ENCODE results near the gene GRM8.

The GRM8 gene

DNA sequence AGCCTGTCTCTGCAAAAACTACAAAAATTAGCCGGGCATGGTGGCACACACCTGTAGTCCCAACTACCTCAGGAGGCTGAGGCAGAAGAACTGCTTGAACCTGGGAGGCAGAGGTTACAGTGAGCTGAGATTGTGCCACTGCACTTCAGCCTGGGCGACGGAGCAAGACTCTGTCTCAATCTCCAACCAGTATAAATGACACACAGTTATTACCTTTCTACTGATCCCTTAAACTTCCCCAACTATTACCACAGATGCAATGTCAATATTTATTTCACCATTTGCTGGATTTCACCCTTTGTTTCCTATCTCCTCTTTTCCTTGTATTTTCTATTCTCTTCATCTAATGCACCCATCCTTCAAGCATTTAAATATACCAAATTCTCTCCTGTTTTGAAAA, 431.8 kb downstream of the GRM8 start:
- in situ Hi-C loops (cut with MboI; ENCODE audit: low sequenced_read_pairs) = no loop called here

- in situ Hi-C loops (cut with MboI; ENCODE audit: low sequenced_read_pairs) = no loop called here
Observed at GRCh38 chr7:126819197-126819484, 433.6 kb downstream of the GRM8 start.

GRCh38 chr7:126818393-126819196, 434.1 kb downstream of the GRM8 start:
- in situ Hi-C loops (cut with MboI; ENCODE audit: low sequenced_read_pairs) = no loop called here

DNA sequence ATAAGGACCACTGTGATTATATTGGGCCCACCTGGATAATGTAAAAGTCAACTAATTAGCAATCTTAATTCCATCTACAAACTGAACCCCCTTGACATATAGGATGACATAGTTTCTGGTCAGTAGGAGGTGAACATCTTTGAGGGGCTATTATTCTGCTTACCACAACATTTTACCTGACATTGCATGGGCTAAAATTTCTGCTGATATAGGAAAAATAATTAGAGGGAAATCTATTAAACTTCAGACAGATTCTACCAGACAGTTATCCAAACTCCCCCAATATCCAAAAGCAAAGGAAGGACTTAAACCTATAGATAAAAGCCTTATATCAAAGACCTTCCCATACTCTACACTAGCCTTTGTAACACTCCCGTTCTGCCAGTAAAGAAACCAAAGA, 443.6 kb downstream of the GRM8 start:
- in situ Hi-C loops (cut with MboI; ENCODE audit: low sequenced_read_pairs) = no loop called here

- in situ Hi-C loops (cut with MboI; ENCODE audit: low sequenced_read_pairs) = no loop called here
Observed at GRCh38 chr7:126806614-126807013, 446.1 kb downstream of the GRM8 start.

GRCh38 chr7:126805351-126805750, 447.4 kb downstream of the GRM8 start:
- in situ Hi-C loops (cut with MboI; ENCODE audit: low sequenced_read_pairs) = no loop called here

- in situ Hi-C loops (cut with MboI; ENCODE audit: low sequenced_read_pairs) = no loop called here
Observed at GRCh38 chr7:126804604-126805003, 448.1 kb downstream of the GRM8 start.

- in situ Hi-C loops (cut with MboI; ENCODE audit: low sequenced_read_pairs) = no loop called here
Observed at GRCh38 chr7:126803990-126804389, 448.8 kb downstream of the GRM8 start.

- in situ Hi-C loops (cut with MboI; ENCODE audit: low sequenced_read_pairs) = no loop called here
Observed at GRCh38 chr7:126803060-126803665, 449.6 kb downstream of the GRM8 start.

- in situ Hi-C loops (cut with MboI; ENCODE audit: low sequenced_read_pairs) = no loop called here
Observed at GRCh38 chr7:126801733-126802132, 451.0 kb downstream of the GRM8 start.

DNA sequence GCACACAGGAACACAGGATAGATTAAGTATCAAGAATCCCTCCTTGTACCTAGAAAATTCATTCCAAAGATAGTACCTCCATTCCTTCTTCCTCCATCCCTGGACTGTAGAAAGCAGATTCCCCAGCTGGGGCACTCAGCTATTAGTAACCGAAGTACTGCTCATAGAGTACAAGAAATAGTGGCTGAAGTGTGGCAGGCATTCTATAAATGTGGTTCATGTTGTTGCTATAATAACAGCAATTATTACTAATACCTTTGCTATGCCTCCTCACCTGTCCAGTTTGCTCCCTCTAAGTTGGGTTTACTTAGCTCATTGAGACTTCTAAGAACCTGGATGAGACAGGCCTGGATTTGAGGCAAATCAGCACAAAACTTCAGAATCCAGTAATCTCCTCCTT, 453.2 kb downstream of the GRM8 start:
- in situ Hi-C loops (cut with MboI; ENCODE audit: low sequenced_read_pairs) = no loop called here

- in situ Hi-C loops (cut with MboI; ENCODE audit: low sequenced_read_pairs) = no loop called here
Observed at GRCh38 chr7:126792521-126792920, 460.2 kb downstream of the GRM8 start.

GRCh38 chr7:126791306-126791705, 461.4 kb downstream of the GRM8 start:
- in situ Hi-C loops (cut with MboI; ENCODE audit: low sequenced_read_pairs) = no loop called here

DNA sequence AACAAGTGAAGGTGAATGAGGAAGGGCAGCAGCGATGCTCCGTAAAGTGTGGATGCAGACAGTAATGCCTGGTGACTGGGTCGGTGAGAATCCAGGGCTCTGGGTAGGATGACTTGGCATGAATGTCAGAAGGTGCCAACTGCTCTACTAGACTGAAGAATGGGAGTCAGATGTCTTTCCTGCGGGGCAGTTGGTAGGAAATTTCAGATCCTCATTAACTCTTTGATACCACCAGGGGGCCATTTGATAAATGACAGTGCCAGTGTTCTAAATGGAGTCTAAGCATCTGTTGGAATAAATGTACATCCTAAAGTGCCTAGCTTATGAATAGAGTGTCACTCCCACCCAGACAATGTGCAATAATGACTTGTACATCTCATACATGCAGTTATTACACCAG, 462.0 kb downstream of the GRM8 start:
- in situ Hi-C loops (cut with MboI; ENCODE audit: low sequenced_read_pairs) = no loop called here

- in situ Hi-C loops (cut with MboI; ENCODE audit: low sequenced_read_pairs) = no loop called here
Observed at GRCh38 chr7:126783613-126784012, 469.1 kb downstream of the GRM8 start.

GRCh38 chr7:126780993-126781392, 471.7 kb downstream of the GRM8 start:
- in situ Hi-C loops (cut with MboI; ENCODE audit: low sequenced_read_pairs) = no loop called here

- in situ Hi-C loops (cut with MboI; ENCODE audit: low sequenced_read_pairs) = no loop called here
Observed at GRCh38 chr7:126778101-126778500, 474.6 kb downstream of the GRM8 start.

DNA sequence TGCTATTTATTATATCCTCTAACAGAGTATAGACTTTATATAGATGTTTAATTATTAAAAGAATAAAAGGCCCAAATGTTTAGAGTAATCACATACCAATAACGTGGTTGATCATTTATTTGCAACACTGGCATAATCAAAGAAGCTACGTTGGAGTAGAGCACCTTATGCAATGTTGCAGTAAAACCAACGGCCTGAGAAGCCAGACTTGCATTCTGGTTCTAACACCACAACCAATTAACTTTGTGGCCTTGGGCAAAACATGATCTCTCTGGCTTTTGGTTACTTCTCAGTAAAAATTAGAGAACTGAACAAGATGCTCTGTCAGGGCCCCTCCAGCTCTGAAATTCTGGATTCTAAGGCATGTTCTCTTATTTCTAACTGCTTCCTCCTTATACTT, 476.2 kb downstream of the GRM8 start:
- in situ Hi-C loops (cut with MboI; ENCODE audit: low sequenced_read_pairs) = no loop called here

GRCh38 chr7:126774077-126774476, 478.7 kb downstream of the GRM8 start:
- in situ Hi-C loops (cut with MboI; ENCODE audit: low sequenced_read_pairs) = no loop called here

DNA sequence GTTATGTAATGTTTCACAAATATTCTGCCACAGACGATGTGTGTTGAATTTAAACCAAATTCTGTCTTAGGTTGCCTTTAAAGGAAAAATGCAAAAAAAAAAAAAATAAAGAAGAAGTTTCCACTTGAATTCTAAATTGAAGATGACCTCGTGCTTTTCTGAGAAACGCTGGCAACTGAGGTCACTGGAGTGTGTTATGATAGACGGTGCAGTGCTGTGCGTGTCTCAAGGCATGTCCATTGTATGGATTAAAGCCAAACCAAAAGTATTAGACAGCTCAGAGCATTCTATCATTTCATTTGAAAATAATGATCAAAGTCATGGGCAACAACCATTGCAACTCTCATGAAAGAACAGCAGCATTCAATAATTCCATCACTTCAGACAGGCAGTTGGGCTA, 483.9 kb downstream of the GRM8 start:
- in situ Hi-C loops (cut with MboI; ENCODE audit: low sequenced_read_pairs) = no loop called here

DNA sequence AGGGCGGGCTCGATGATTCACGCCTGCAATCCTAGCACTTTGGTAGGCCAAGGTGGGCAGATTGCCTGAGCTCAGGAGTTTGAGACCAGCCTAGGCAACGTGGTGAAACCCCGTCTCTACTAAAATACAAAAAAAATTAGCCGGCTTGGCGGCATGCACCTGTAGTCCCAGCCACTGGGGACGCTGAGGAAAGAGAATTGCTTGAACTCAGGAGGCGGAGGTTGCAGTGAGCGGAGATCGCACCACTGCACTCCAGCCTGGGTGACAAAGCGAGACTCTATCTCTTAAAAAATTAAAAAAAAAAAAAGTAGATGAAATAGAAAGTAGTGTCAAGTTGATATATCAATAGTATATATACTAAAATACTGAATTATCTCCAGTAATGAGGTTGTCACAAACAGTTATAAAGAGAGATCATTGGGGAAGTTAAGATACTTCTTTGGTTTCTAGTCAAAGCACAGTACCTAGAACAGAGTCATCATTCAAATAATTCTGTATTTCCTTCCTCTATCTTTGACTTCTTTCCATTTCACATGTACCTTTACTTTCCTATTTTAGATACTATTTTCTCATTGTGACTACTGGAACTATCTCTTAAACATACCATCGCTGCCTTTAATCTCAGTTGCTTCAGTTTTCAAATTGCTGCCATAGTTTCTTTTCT, 491.7 kb downstream of the GRM8 start:
- in situ Hi-C loops (cut with MboI; ENCODE audit: low sequenced_read_pairs) = no loop called here

GRCh38 chr7:126755381-126755780, 497.4 kb downstream of the GRM8 start:
- in situ Hi-C loops (cut with MboI; ENCODE audit: low sequenced_read_pairs) = no loop called here

Data from HL-60/S4 treated with retinoic acid at 250 ng/mL for 4 days and 3 days (cell line).